ENCODE results near the gene IFT88.
A peak's percentile ranks its signal among the peaks of the same experiment; 100 is the strongest.

Gene IFT88, protein sequence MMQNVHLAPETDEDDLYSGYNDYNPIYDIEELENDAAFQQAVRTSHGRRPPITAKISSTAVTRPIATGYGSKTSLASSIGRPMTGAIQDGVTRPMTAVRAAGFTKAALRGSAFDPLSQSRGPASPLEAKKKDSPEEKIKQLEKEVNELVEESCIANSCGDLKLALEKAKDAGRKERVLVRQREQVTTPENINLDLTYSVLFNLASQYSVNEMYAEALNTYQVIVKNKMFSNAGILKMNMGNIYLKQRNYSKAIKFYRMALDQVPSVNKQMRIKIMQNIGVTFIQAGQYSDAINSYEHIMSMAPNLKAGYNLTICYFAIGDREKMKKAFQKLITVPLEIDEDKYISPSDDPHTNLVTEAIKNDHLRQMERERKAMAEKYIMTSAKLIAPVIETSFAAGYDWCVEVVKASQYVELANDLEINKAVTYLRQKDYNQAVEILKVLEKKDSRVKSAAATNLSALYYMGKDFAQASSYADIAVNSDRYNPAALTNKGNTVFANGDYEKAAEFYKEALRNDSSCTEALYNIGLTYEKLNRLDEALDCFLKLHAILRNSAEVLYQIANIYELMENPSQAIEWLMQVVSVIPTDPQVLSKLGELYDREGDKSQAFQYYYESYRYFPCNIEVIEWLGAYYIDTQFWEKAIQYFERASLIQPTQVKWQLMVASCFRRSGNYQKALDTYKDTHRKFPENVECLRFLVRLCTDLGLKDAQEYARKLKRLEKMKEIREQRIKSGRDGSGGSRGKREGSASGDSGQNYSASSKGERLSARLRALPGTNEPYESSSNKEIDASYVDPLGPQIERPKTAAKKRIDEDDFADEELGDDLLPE

DNA sequence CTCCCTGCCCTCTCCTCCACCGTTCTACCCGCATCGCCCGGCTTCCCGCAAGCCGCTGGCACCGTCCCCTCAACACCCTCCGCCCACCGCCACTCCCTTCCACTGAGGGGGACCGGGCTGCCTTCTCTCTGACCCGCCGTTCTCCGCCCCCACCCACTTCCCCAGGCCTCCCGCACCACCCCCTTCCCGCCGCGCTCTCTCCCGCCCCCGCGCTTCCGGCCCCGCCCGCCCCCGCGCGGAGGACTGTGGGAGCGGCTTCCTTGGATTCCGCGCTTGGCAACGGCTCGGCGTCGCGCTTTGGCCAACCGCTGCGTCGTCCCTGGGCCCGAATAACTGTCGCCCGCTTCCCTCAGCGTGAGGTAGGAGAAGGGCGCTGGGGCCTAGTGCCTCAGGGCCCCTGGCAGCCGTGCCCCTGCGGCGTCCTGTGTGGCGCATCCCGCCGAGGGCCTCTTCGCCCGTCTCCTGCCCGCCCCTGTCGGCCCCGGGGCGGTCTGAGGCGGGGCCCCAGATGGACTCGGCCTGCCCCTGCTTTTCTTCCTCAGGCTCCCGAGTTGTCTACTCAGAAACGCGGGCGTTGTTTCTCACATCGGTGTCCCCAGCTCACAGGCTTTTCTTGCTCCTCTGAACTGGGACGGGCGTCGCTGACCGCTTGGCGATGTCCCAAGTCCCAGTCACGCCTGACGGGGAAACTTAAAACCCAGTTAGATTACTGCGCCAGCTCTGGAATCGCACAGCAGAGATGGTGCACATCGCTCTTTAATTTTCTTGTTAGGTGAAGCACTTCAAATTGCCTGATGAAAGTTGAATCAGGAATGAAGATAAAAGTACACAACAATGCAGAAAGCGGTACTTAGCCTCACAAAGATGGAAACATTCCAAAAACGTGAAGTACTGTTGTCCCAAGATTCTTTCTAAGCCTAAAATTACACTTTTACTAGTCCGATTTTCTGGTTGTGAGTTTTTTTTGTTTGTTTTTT, at the start of gene IFT88:
IFT88 (plus strand) TSS at position 260 of the 977 bp plus-strand sequence. CDS start 7,229 bp downstream, outside the sequence.
- TF ChIP-seq, protein P1, sequence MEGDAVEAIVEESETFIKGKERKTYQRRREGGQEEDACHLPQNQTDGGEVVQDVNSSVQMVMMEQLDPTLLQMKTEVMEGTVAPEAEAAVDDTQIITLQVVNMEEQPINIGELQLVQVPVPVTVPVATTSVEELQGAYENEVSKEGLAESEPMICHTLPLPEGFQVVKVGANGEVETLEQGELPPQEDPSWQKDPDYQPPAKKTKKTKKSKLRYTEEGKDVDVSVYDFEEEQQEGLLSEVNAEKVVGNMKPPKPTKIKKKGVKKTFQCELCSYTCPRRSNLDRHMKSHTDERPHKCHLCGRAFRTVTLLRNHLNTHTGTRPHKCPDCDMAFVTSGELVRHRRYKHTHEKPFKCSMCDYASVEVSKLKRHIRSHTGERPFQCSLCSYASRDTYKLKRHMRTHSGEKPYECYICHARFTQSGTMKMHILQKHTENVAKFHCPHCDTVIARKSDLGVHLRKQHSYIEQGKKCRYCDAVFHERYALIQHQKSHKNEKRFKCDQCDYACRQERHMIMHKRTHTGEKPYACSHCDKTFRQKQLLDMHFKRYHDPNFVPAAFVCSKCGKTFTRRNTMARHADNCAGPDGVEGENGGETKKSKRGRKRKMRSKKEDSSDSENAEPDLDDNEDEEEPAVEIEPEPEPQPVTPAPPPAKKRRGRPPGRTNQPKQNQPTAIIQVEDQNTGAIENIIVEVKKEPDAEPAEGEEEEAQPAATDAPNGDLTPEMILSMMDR (IDR thresholded peaks at IDR 0.05; ENCODE audit: insufficient read depth, missing control alignments) = no peak
- FAIRE-seq = no peak
- DNase-seq (ENCODE audit: insufficient read length, low spot score) = peak; percentile 67

DNA sequence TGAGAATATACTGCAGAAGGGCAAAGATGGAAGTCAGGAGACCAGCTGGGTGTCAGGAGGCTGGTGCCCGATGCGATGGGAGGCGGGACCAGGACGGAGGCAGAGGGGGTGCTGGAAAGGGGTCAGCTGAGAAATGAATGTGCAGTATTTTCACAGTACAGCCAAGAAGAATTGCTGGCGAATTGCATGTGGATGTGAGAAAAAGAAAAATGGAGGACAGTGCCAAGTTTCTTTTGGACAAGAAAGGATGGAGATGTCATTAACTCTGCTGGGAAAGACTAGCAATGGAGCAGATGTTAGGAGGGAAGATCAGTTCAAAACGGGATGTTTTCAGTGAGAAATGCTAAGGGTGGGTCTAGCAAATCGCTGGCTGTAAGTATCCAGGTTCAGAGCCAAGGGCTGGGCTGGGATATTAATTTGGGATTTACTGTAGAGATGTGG, 48.3 kb upstream of the IFT88 start:
- FAIRE-seq = no peak
- DNase-seq (ENCODE audit: insufficient read length, low spot score) = no peak
- TF ChIP-seq, protein P1 (IDR thresholded peaks at IDR 0.05; ENCODE audit: insufficient read depth, missing control alignments) = no peak

DNA sequence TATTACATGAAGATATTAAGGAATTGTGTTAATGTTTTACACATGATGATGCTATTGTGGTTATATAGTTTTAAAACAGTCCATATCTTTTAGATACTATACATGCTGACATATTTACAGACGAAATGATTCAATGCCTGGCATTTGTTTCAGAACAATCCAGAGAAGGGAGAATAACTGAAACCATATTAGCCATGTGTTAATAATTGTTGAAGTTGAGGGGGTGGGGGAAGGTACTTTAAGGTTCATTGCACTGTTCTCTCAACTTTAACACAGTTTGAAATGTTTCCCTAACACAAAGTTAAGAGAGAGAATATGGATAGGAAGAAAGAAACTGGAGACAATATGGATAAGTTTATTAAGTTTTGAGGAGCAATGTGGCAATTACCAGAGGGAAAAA, 47.1 kb upstream of the IFT88 start:
- no peak for FAIRE-seq
- DNase-seq (ENCODE audit: insufficient read length, low spot score) = no peak
- TF ChIP-seq, protein P1 (IDR thresholded peaks at IDR 0.05; ENCODE audit: insufficient read depth, missing control alignments) = no peak

DNA sequence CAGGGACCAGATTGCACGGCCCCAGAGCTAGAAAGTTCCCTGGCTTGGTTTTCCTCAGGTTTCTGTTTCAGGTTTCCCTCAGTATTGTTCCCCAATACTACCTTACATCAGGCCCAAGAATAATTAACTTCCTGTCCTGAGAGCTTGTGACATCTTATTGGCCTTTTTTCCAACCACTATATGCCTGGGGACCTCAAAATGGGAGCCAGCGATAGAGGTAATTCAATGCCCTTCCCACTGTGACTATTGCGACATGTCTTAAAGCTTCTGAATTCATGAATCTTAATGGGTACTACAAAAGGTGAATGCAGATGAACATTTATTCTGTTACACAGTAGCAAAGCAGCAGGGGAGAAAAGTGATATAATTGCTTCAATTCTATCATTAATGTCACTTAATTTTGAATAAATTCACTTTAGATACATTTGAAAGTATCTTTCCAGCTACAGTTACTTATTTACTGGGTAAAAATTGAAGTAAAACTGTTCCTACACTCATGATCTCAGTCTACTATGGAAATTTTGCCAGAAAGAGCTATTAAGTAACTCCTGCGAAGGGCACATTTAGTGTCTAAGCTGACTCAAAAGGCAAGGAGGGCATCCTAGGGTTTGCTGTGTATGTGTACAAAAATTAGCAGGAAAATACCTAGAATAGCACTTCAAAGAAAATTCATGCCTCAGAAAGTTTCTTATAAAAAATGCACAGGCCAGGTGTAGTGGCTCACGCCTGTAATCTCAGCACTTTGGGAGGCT, 45.4 kb upstream of the IFT88 start:
- TF ChIP-seq, protein P1 (IDR thresholded peaks at IDR 0.05; ENCODE audit: insufficient read depth, missing control alignments) = no peak
- FAIRE-seq (no peak), DNase-seq (ENCODE audit: insufficient read length, low spot score) (no peak)

DNA sequence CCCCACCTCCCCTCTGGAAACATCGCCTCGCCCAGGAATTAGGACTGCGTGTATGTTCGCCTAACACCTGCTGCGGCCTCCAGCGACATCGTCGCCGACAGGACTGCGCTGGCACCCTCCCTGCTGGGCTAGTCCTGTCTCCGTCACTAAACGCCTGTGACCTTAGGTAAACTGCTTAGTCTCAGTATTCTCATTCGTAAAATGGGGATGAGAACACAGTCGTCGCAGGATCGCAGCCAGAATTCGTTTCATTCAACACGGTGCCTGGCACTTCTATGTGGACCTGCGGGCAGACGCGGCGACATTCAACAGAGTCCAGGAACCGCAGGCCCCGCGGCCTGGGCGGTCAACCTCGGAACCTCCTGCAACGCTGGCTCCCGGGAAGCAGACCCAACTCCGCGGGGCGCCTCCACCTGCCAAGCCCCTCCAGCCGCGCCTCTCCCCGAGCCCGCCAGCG, 41.8 kb upstream of the IFT88 start:
- DNase-seq (ENCODE audit: insufficient read length, low spot score) (no peak), FAIRE-seq (no peak)

More for the DNA sequence above, 41.8 kb upstream of the IFT88 start:
- TF ChIP-seq, protein P1 (IDR thresholded peaks at IDR 0.05; ENCODE audit: insufficient read depth, missing control alignments) = no peak
